ENCODE data around the gene DCUN1D1. TPM values are rescaled to one million over a fixed set of nuclear protein-coding genes. Genes with fewer than 3 reads are reported as not detected.
"Not testable (repeated sequence)": the region's sequence is repeated elsewhere in the genome, so short reads cannot be mapped to it uniquely, and the experiment has no call there.

Gene DCUN1D1
- total RNA-seq, 1 experiment from 2014 or later: 70.1 TPM

GRCh38 chr3:183008800-183009199 lies 28.5 kb upstream of the DCUN1D1 start:
- Histone ChIP-seq H3K36me3 (ENCODE audit: insufficient read depth, low read length) (no peaks in the 10 kb centered on the region), H3K9me2 (replicated peaks; ENCODE audit: insufficient read depth, low read length) (no peaks in the 10 kb centered on the region), H3K9me3 (ENCODE audit: low read length) (no peaks in the 10 kb centered on the region), H3K9ac (ENCODE audit: low read length) (no peak overlapping the region), H3K79me2 (ENCODE audit: low read length) (no peaks in the 10 kb centered on the region), H3K4me1 (ENCODE audit: low read length) (peaks cover 5% of the 10 kb centered on the region; the same call in 1 of the 2 replicates), H3K4me3 (ENCODE audit: low read length) (no peak overlapping the region), H3K27ac (ENCODE audit: low read length) (no peak overlapping the region), H2AFZ (ENCODE audit: low read length) (no peak overlapping the region), H3K27me3 (ENCODE audit: low read length) (no peaks in the 10 kb centered on the region), H3K4me2 (ENCODE audit: low read depth, low read length, poor library complexity, severe bottlenecking) (no peak overlapping the region), H4K20me1 (ENCODE audit: insufficient read depth, low read depth, low read length) (no peaks in the 10 kb centered on the region)
- no peak for DNase-seq

- no peak overlapping the region for H3K4me3 ChIP-seq (ENCODE audit: low read length)
- H3K4me1 ChIP-seq (ENCODE audit: low read length): peaks cover 5% of the 10 kb centered on the region; the same call in 1 of the 2 replicates
- H3K9ac ChIP-seq (ENCODE audit: low read length): no peak overlapping the region
- no peaks in the 10 kb centered on the region for H3K9me2 ChIP-seq (replicated peaks; ENCODE audit: insufficient read depth, low read length)
- no peaks in the 10 kb centered on the region for H3K27me3 ChIP-seq (ENCODE audit: low read length)
- no peak for DNase-seq
- H3K9me3 ChIP-seq (ENCODE audit: low read length): no peaks in the 10 kb centered on the region
- H3K4me2 ChIP-seq (ENCODE audit: low read depth, low read length, poor library complexity, severe bottlenecking): no peak overlapping the region
- no peak overlapping the region for H2AFZ ChIP-seq (ENCODE audit: low read length)
- H3K79me2 ChIP-seq (ENCODE audit: low read length): no peaks in the 10 kb centered on the region
- no peaks in the 10 kb centered on the region for H3K36me3 ChIP-seq (ENCODE audit: insufficient read depth, low read length)
- no peaks in the 10 kb centered on the region for H4K20me1 ChIP-seq (ENCODE audit: insufficient read depth, low read depth, low read length)
- no peak overlapping the region for H3K27ac ChIP-seq (ENCODE audit: low read length)
Observed at GRCh38 chr3:183008303-183008702, 28.0 kb upstream of the DCUN1D1 start.

DNA sequence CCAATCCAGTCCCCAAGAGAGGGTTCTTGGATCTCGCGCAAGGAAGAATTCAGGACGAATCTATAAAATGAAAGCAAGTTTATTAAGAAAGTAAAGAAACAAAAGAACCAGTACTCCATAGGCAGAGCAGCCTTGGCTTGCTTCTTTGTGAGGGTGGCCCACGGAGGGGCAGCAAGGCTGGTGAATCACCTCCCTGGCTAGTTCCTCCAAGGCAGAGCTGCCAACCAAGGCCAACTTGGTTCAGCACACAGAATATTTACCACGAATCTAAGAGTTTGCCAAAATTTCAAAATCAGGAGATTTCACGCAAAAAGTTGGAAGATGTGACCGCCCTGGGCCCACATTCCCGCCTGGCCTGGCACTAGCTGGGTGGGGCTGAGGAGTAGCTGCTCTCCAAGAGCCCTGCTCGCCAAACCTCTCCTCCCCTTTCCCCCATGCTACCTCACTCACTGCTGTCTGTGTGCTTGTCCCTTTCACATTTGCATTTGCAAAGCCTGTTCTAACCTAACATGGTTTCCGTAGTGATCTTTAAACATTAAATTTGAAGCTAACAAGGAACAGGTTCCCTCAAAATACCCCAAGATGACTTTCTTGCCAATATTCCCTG lies 26.2 kb upstream of the DCUN1D1 start:
- Histone ChIP-seq H3K9me3 (ENCODE audit: low read length) (no peaks in the 10 kb centered on the region), H3K4me3 (ENCODE audit: low read length) (no peak overlapping the region), H3K79me2 (ENCODE audit: low read length) (no peaks in the 10 kb centered on the region), H3K27ac (ENCODE audit: low read length) (no peak overlapping the region), H3K27me3 (ENCODE audit: low read length) (no peaks in the 10 kb centered on the region), H4K20me1 (ENCODE audit: insufficient read depth, low read depth, low read length) (no peaks in the 10 kb centered on the region), H3K9ac (ENCODE audit: low read length) (no peak overlapping the region), H3K4me1 (ENCODE audit: low read length) (peaks cover 5% of the 10 kb centered on the region; the same call in 1 of the 2 replicates), H3K9me2 (replicated peaks; ENCODE audit: insufficient read depth, low read length) (no peaks in the 10 kb centered on the region), H3K36me3 (ENCODE audit: insufficient read depth, low read length) (no peaks in the 10 kb centered on the region), H2AFZ (ENCODE audit: low read length) (no peak overlapping the region), H3K4me2 (ENCODE audit: low read depth, low read length, poor library complexity, severe bottlenecking) (no peak overlapping the region)
- no peak for DNase-seq

- Histone ChIP-seq H3K9me2 (replicated peaks; ENCODE audit: insufficient read depth, low read length) (no peaks in the 10 kb centered on the region), H3K9me3 (ENCODE audit: low read length) (no peaks in the 10 kb centered on the region), H3K36me3 (ENCODE audit: insufficient read depth, low read length) (no peaks in the 10 kb centered on the region), H3K4me2 (ENCODE audit: low read depth, low read length, poor library complexity, severe bottlenecking) (no peak overlapping the region), H3K79me2 (ENCODE audit: low read length) (no peaks in the 10 kb centered on the region), H2AFZ (ENCODE audit: low read length) (no peak overlapping the region), H3K4me1 (ENCODE audit: low read length) (no peaks in the 10 kb centered on the region), H3K4me3 (ENCODE audit: low read length) (no peak overlapping the region), H3K27me3 (ENCODE audit: low read length) (no peaks in the 10 kb centered on the region), H3K27ac (ENCODE audit: low read length) (no peak overlapping the region), H4K20me1 (ENCODE audit: insufficient read depth, low read depth, low read length) (no peaks in the 10 kb centered on the region), H3K9ac (ENCODE audit: low read length) (no peak overlapping the region)
- DNase-seq: no peak
Observed at GRCh38 chr3:182999767-183000166, 19.4 kb upstream of the DCUN1D1 start.

- not testable (repeated sequence) for H3K9me2 ChIP-seq (replicated peaks; ENCODE audit: insufficient read depth, low read length); H2AFZ ChIP-seq (ENCODE audit: low read length); H3K27ac ChIP-seq (ENCODE audit: low read length); H3K79me2 ChIP-seq (ENCODE audit: low read length); H3K4me1 ChIP-seq (ENCODE audit: low read length); H3K9me3 ChIP-seq (ENCODE audit: low read length); H3K36me3 ChIP-seq (ENCODE audit: insufficient read depth, low read length); H4K20me1 ChIP-seq (ENCODE audit: insufficient read depth, low read depth, low read length); H3K4me3 ChIP-seq (ENCODE audit: low read length); H3K4me2 ChIP-seq (ENCODE audit: low read depth, low read length, poor library complexity, severe bottlenecking); DNase-seq; H3K9ac ChIP-seq (ENCODE audit: low read length); H3K27me3 ChIP-seq (ENCODE audit: low read length)
Observed at GRCh38 chr3:182993486-182994201, 13.3 kb upstream of the DCUN1D1 start.

- Histone ChIP-seq H3K27ac (ENCODE audit: low read length) (no peak overlapping the region), H2AFZ (ENCODE audit: low read length) (no peak overlapping the region), H3K4me1 (ENCODE audit: low read length) (peaks cover 8% of the 10 kb centered on the region), H3K4me3 (ENCODE audit: low read length) (no peak overlapping the region), H3K9ac (ENCODE audit: low read length) (no peak overlapping the region), H3K9me2 (replicated peaks; ENCODE audit: insufficient read depth, low read length) (no peaks in the 10 kb centered on the region), H3K36me3 (ENCODE audit: insufficient read depth, low read length) (no peaks in the 10 kb centered on the region), H3K27me3 (ENCODE audit: low read length) (no peaks in the 10 kb centered on the region), H3K79me2 (ENCODE audit: low read length) (no peaks in the 10 kb centered on the region), H3K4me2 (ENCODE audit: low read depth, low read length, poor library complexity, severe bottlenecking) (no peak overlapping the region), H3K9me3 (ENCODE audit: low read length) (no peaks in the 10 kb centered on the region), H4K20me1 (ENCODE audit: insufficient read depth, low read depth, low read length) (no peaks in the 10 kb centered on the region)
- no peak for DNase-seq
Observed at GRCh38 chr3:182989566-182989965, 9.2 kb upstream of the DCUN1D1 start.

DNA sequence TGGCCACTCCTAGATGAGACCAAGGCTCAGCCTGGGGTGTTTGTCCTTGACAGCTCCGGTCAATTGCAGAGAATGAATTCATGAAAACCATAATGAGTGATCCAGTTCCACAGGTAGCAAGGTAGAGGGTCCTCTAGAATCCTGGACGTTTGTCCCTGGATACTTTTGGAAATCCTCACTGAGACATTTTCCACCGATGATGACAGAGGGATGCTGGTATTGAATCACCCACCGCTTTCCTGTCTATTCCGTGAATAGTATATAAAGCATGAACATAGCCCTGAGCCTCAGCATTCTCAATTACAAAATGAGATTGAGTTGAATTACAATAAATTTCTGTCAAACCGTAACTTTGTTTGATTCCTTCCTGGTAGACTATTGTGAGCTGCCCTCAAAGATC lies 5.7 kb upstream of the DCUN1D1 start:
- Histone ChIP-seq H3K27me3 (ENCODE audit: low read length) (no peaks in the 10 kb centered on the region), H3K27ac (ENCODE audit: low read length) (no peak overlapping the region), H3K4me3 (ENCODE audit: low read length) (no peak overlapping the region), H3K4me1 (ENCODE audit: low read length) (peaks cover 2% of the 10 kb centered on the region), H3K9me2 (replicated peaks; ENCODE audit: insufficient read depth, low read length) (no peaks in the 10 kb centered on the region), H4K20me1 (ENCODE audit: insufficient read depth, low read depth, low read length) (no peaks in the 10 kb centered on the region), H2AFZ (ENCODE audit: low read length) (no peak overlapping the region), H3K36me3 (ENCODE audit: insufficient read depth, low read length) (no peaks in the 10 kb centered on the region), H3K9ac (ENCODE audit: low read length) (no peak overlapping the region), H3K79me2 (ENCODE audit: low read length) (no peaks in the 10 kb centered on the region), H3K9me3 (ENCODE audit: low read length) (no peaks in the 10 kb centered on the region), H3K4me2 (ENCODE audit: low read depth, low read length, poor library complexity, severe bottlenecking) (no peak overlapping the region)
- DNase-seq: no peak

GRCh38 chr3:182983876-182984275 lies 3.5 kb upstream of the DCUN1D1 start:
- H3K4me2 ChIP-seq (ENCODE audit: low read depth, low read length, poor library complexity, severe bottlenecking): no peak overlapping the region
- no peak overlapping the region for H3K27ac ChIP-seq (ENCODE audit: low read length)
- H3K9me3 ChIP-seq (ENCODE audit: low read length): no peaks in the 10 kb centered on the region
- H3K9me2 ChIP-seq (replicated peaks; ENCODE audit: insufficient read depth, low read length): no peaks in the 10 kb centered on the region
- peaks cover 5% of the 10 kb centered on the region; the same call in 1 of the 2 replicates for H4K20me1 ChIP-seq (ENCODE audit: insufficient read depth, low read depth, low read length)
- peaks cover 8% of the 10 kb centered on the region for H3K4me1 ChIP-seq (ENCODE audit: low read length)
- no peaks in the 10 kb centered on the region for H3K36me3 ChIP-seq (ENCODE audit: insufficient read depth, low read length)
- DNase-seq: no peak
- H3K9ac ChIP-seq (ENCODE audit: low read length): no peak overlapping the region
- no peaks in the 10 kb centered on the region for H3K27me3 ChIP-seq (ENCODE audit: low read length)
- H3K79me2 ChIP-seq (ENCODE audit: low read length): peaks cover 11% of the 10 kb centered on the region
- no peak overlapping the region for H3K4me3 ChIP-seq (ENCODE audit: low read length)
- no peak overlapping the region for H2AFZ ChIP-seq (ENCODE audit: low read length)

Measured in Karpas-422 (cell line).